BJ (cell line): ENCODE measurements around the gene SAV1. TPM values are rescaled to one million over a fixed set of nuclear protein-coding genes. Genes with fewer than 3 reads are reported as not detected.

ENCODE experiments used
- CTCF ChIA-PET: fragments of 350-600 bp; formaldehyde crosslinking; extraction: SDS; loops from one replicate; lab custom pipeline; 2021; ENCODE audit warnings: antibody characterized with exemption, inconsistent platforms; lab: Yijun Ruan, JAX
- POLR2A ChIA-PET: fragments of 300-600 bp; sonication (Branson Sonifier 250); formaldehyde crosslinking; extraction: SDS; loops from one replicate; lab custom pipeline; 2021; ENCODE audit warnings: antibody characterized with exemption; lab: Charles Lee
- DNase-seq: peaks from one replicate; pipeline ENCODE4 v3.0.0-alpha.2; 2011; ENCODE audit warnings: low read depth
- H3K27me3 ChIP-seq: 2 replicates; pipeline ENCODE4 v1.6.0; 2011; ENCODE audit warnings: low read length; ENCODE audit not compliant: control insufficient read depth, insufficient read depth
- H3K36me3 ChIP-seq: 2 replicates; pipeline ENCODE4 v1.5.1; 2011; ENCODE audit warnings: low read length; ENCODE audit not compliant: control insufficient read depth, insufficient read depth
- H3K4me3 ChIP-seq: 2 replicates; pipeline ENCODE4 v1.5.1; 2011; ENCODE audit warnings: low read depth, mild to moderate bottlenecking, control low read depth, low read length
- CTCF ChIP-seq: IDR thresholded peaks from 2 replicates; pipeline ENCODE4 v1.5.1; 2011; ENCODE audit warnings: low read depth, mild to moderate bottlenecking, control low read depth, inconsistent platforms, low read length, moderate library complexity; ENCODE audit not compliant: insufficient read depth
- polyA minus RNA-seq: library from RNA; depleted of rRNA, polyadenylated mRNA; stranded (reverse); fragments of >200 nt; gene quantifications from 2 replicates; pipeline ENCODE4 v1.2.3, GENCODE V29; 2011; rRNA and poly(A)+ RNA removed
- polyA plus RNA-seq: library from polyadenylated mRNA; depleted of rRNA; stranded (reverse); fragments of >200 nt; gene quantifications from 2 replicates; pipeline ENCODE4 v1.2.3, GENCODE V29; 2011; rRNA removed

SAV1 gene
- polyA plus RNA-seq (10.4 and 19.5 TPM in 2 replicates), polyA minus RNA-seq (10.4 and 11.2 TPM in 2 replicates)

GRCh38 chr14:50667996-50668825, at the start of gene SAV1:
Gene SAV1, minus strand, starts transcription at chr14:50668306. Its CDS starts 339 bp downstream, at chr14:50667967.
- Histone ChIP-seq H3K27me3 (no peaks in the 10 kb centered on the region), H3K4me3 (peak within 1 kb of the TSS; percentile 90), H3K36me3 (no peaks in the 10 kb centered on the region)
- ChIA-PET CTCF (interaction anchor here (0.6 to 1.4 kb wide), 2 partner anchors 49 to 105 kb away, joined by 3 to 7 read pairs; no protein-coding TSS in a partner anchor), POLR2A (interaction anchor here (0.6 to 0.8 kb wide), 2 partner anchors 37 to 95 kb away, joined by 3 to 4 read pairs; no protein-coding TSS in a partner anchor)
- TF ChIP-seq CTCF: no peak
- no peak for DNase-seq

- TF ChIP-seq CTCF: no peak
- no peak for DNase-seq
- ChIA-PET CTCF (no interaction called here), POLR2A (no interaction called here)
- H3K27me3 ChIP-seq: no peaks in the 10 kb centered on the region
- no peaks in the 10 kb centered on the region for H3K36me3 ChIP-seq
- no peak overlapping the region for H3K4me3 ChIP-seq
These were observed 49.7 kb upstream of the SAV1 start for GRCh38 chr14:50717811-50718210.

- CTCF ChIA-PET: interaction anchor here (0.5 to 2.0 kb wide), 16 partner anchors 8 to 155 kb away, joined by 3 to 8 read pairs (median 4); partner anchors contain the start of gene ATL1
- Histone ChIP-seq H3K27me3 (no peaks in the 10 kb centered on the region), H3K36me3 (no peaks in the 10 kb centered on the region), H3K4me3 (no peak overlapping the region)
- TF ChIP-seq CTCF: peak; percentile 25; the same call in 1 of the 2 replicates
- DNase-seq: no peak
- POLR2A ChIA-PET: interaction anchor here (0.6 kb wide), 1 partner anchor 287 kb away, joined by 3 read pairs; no protein-coding TSS in a partner anchor
These were observed 46.5 kb upstream of the SAV1 start for GRCh38 chr14:50714450-50715073.

GRCh38 chr14:50711043-50711442, 42.9 kb upstream of the SAV1 start:
- DNase-seq: no peak
- Histone ChIP-seq H3K27me3 (no peaks in the 10 kb centered on the region), H3K36me3 (no peaks in the 10 kb centered on the region), H3K4me3 (no peak overlapping the region)
- ChIA-PET CTCF (interaction anchor here (1.0 to 2.7 kb wide), 4 partner anchors 9 to 92 kb away, joined by 6 to 8 read pairs (median 6); no protein-coding TSS in a partner anchor), POLR2A (no interaction called here)
- TF ChIP-seq CTCF: no peak
